Activated T-helper 2 cell treated with anti-CD3 and anti-CD28 coated beads, Interferon-gamma antibody, Interleukin-2, Interleukin-4, amounts not matched to agents 10 μg/mL and 5 μg/mL and 100 μg/mL, durations not matched to agents 14 hours and 24 hours and 36 hours (primary cell): ENCODE data around the gene SESN1. TPM values are rescaled to one million over a fixed set of nuclear protein-coding genes. Genes with fewer than 3 reads are reported as not detected.

Experiments
- DNase-seq: peaks from one replicate; pipeline ENCODE4 v3.0.0; 2021; ENCODE audit warnings: low spot score
- H3K27ac Mint-ChIP-seq: one replicate; pipeline ENCODE4 v1.8.0; 2021; ENCODE audit warnings: mixed read lengths
- H3K27me3 Mint-ChIP-seq: one replicate; pipeline ENCODE4 v1.8.0; 2021; ENCODE audit warnings: low read depth, mixed read lengths
- H3K36me3 Mint-ChIP-seq: one replicate; pipeline ENCODE4 v1.8.0; 2021; ENCODE audit warnings: low read depth, mixed read lengths
- H3K4me1 Mint-ChIP-seq: one replicate; pipeline ENCODE4 v1.8.0; 2021; ENCODE audit warnings: low read depth, mixed read lengths
- H3K4me3 Mint-ChIP-seq: one replicate; pipeline ENCODE4 v1.8.0; 2021; ENCODE audit warnings: low read depth, mild to moderate bottlenecking, moderate library complexity, mixed read lengths
- H3K9me3 Mint-ChIP-seq: one replicate; pipeline ENCODE4 v1.8.0; 2021; ENCODE audit warnings: mixed read lengths
- intact Hi-C: fragments of 100-400 bp; cut with micrococcal nuclease; formaldehyde crosslinking; loops from one replicate; pipeline ENCODE4 v1.15.1; 2023
- total RNA-seq: library from RNA; stranded (reverse); gene quantifications from 2 replicates; pipeline ENCODE4 v1.2.3, GENCODE V29; 2022

The SESN1 gene
- total RNA-seq, 1 donor from 2014 or later = 7.3 TPM

DNA sequence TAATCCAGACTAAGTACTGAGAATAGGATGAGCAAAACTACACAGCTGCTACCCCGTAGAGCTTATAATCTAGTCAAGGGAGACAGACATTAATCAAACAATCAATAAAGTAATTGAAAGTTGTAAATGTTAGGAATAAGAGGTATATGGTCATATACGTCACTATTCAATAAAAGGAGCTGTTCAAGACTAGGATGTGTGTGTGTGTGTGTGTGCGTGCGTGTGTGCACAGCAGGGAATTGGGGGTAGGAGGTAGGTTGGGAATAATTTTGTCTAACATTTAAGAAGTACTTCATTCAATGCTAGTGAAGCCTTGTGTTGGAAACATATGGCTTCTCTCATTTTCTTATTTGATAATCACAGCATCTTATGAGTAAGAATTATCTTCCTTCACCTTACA lies 41.8 kb downstream of the SESN1 start:
- peaks cover 13% of the 10 kb centered on the region for H3K4me1 Mint-ChIP-seq
- H3K27ac Mint-ChIP-seq = no peak overlapping the region
- peaks cover 4% of the 10 kb centered on the region for H3K9me3 Mint-ChIP-seq
- H3K36me3 Mint-ChIP-seq = peaks cover 4% of the 10 kb centered on the region
- DNase-seq = no peak
- H3K27me3 Mint-ChIP-seq = peaks cover 9% of the 10 kb centered on the region
- intact Hi-C loops = no loop called here
- H3K4me3 Mint-ChIP-seq = no peak overlapping the region

DNA sequence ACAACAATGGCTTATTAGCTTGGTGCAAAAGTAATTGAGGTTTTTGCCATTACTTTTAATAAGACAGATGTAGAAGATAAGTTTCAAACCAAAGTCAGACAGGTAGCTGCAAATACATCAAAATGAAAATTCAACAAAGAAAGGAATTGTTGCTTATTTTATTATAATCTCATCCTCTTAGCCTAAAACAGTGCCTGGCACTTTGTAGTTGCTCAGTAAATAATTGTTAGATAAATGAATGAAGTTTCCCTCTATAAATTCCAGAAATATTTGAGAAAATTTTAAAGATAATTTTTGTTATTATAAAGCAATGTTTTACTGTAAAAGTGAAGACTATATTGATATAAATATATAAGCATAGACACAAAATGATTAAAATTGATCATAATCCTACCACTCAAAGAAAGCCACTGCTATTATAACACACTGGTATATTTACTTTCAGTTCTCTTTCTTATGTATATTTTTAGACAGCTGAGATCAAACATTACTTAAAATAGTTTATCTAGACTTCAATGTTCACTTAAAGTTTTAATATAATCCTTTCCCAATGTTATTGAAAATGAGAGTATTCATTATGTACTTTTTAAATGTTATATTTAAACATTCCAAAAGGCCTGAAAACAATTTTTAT lies 42.5 kb downstream of the SESN1 start:
- H3K9me3 Mint-ChIP-seq = peaks cover 4% of the 10 kb centered on the region
- peaks cover 4% of the 10 kb centered on the region for H3K36me3 Mint-ChIP-seq
- no peak for DNase-seq
- peaks cover 9% of the 10 kb centered on the region for H3K27me3 Mint-ChIP-seq
- H3K27ac Mint-ChIP-seq = no peak overlapping the region
- intact Hi-C loops = no loop called here
- no peak overlapping the region for H3K4me3 Mint-ChIP-seq
- H3K4me1 Mint-ChIP-seq = peaks cover 13% of the 10 kb centered on the region

DNA sequence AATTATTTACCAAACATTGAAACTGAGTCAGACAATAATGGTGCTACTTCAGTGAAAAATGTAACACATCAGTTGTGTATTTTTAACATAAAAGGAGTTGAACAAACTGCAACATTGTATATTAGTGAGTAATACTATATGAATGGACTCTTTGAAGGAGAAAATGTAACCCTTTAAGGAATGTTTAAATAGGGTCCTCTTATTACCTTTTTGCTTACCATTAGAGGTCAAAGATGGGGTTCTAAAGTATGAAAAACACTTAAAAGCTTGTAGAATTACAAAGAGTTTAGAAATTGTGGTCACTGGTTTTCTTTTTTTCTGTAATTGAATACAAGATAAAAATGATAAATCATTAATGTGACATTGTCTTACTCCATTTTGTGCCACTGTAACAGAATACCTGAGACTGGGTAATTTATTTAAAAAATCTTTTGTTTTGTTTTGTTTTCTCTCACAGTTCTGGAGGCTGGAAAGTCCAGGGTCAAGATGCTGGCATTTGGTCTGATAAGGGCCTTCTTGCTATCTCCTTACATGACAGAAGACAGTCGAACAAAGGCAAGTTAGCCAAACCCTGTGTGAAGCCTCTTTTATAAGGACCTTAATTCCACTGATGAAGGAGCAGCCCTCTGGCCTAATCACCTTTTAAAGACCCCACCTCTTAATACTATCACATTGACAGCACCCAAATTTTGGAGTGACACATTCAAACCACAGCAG lies 43.2 kb downstream of the SESN1 start:
- Mint-ChIP-seq H3K9me3 (peaks cover 4% of the 10 kb centered on the region), H3K4me3 (no peak overlapping the region), H3K4me1 (peaks cover 13% of the 10 kb centered on the region), H3K27ac (no peak overlapping the region), H3K36me3 (peaks cover 4% of the 10 kb centered on the region), H3K27me3 (peaks cover 9% of the 10 kb centered on the region)
- DNase-seq = no peak
- intact Hi-C loops = no loop called here

GRCh38 chr6:109050447-109051102 lies 44.1 kb downstream of the SESN1 start:
- H3K27ac Mint-ChIP-seq = no peak overlapping the region
- H3K36me3 Mint-ChIP-seq = peaks cover 4% of the 10 kb centered on the region
- peaks cover 4% of the 10 kb centered on the region for H3K9me3 Mint-ChIP-seq
- peaks cover 13% of the 10 kb centered on the region for H3K4me1 Mint-ChIP-seq
- H3K4me3 Mint-ChIP-seq = no peak overlapping the region
- peaks cover 9% of the 10 kb centered on the region for H3K27me3 Mint-ChIP-seq
- intact Hi-C loops = no loop called here
- DNase-seq = no peak

DNA sequence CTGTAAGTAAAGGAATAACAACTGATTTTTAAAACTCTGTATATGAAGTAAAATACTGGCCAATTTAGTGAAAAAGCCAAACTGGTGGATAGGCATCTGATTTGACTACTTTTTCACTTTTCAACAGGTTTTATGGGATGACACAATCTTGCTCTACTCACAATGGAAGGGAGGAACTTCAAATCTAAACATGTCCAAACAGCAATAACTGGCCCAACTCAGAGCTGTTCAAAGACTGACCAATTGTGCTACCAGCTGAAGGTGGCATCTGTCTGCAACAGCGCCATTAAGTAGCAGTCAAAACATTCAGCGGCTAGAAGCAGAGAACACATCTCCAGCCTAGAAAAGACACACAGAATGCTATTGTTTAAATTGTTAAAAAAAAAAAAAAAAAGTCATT lies 44.6 kb downstream of the SESN1 start:
- Mint-ChIP-seq H3K27me3 (peaks cover 10% of the 10 kb centered on the region), H3K4me3 (no peak overlapping the region), H3K4me1 (peaks cover 13% of the 10 kb centered on the region), H3K9me3 (peaks cover 4% of the 10 kb centered on the region), H3K36me3 (peaks cover 4% of the 10 kb centered on the region), H3K27ac (no peak overlapping the region)
- intact Hi-C loops = no loop called here
- no peak for DNase-seq

GRCh38 chr6:109048670-109049415 lies 45.8 kb downstream of the SESN1 start:
- peaks cover 9% of the 10 kb centered on the region for H3K27me3 Mint-ChIP-seq
- H3K27ac Mint-ChIP-seq = no peak overlapping the region
- no peak overlapping the region for H3K4me3 Mint-ChIP-seq
- H3K9me3 Mint-ChIP-seq = peaks cover 4% of the 10 kb centered on the region
- intact Hi-C loops = no loop called here
- DNase-seq = no peak
- H3K4me1 Mint-ChIP-seq = peaks cover 13% of the 10 kb centered on the region
- peaks cover 4% of the 10 kb centered on the region for H3K36me3 Mint-ChIP-seq

GRCh38 chr6:109048176-109048575 lies 46.5 kb downstream of the SESN1 start:
- Mint-ChIP-seq H3K9me3 (peaks cover 4% of the 10 kb centered on the region), H3K4me1 (peaks cover 13% of the 10 kb centered on the region), H3K27ac (no peak overlapping the region), H3K36me3 (peaks cover 4% of the 10 kb centered on the region), H3K27me3 (peaks cover 10% of the 10 kb centered on the region), H3K4me3 (no peak overlapping the region)
- intact Hi-C loops = no loop called here
- no peak for DNase-seq

GRCh38 chr6:109045493-109045892 lies 49.2 kb downstream of the SESN1 start:
- Mint-ChIP-seq H3K27me3 (peaks cover 25% of the 10 kb centered on the region), H3K9me3 (peaks cover 4% of the 10 kb centered on the region), H3K27ac (no peak overlapping the region), H3K4me1 (peaks cover 9% of the 10 kb centered on the region), H3K36me3 (peaks cover 4% of the 10 kb centered on the region), H3K4me3 (no peak overlapping the region)
- DNase-seq = no peak
- intact Hi-C loops = no loop called here

DNA sequence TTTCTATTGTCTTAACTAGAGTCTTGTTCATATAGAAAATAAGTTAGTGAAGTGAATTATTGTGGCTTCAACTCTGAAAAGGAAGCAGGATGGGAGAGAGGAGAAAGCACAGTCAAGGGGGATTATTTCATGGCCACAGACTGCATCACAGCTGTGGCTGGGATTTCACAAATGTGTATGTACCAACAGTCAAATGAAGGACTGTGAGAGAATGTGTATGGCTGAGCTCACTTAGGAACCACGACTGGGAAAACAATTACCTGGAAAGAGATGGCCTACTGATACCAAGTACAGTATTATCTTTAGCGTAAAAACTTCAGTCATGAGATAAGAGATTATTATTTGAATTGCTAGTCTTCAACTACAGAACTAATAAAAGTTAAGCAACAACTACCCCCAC lies 54.9 kb downstream of the SESN1 start:
- Mint-ChIP-seq H3K27me3 (peaks cover 41% of the 10 kb centered on the region), H3K4me1 (peaks cover 11% of the 10 kb centered on the region), H3K9me3 (no peaks in the 10 kb centered on the region), H3K27ac (no peak overlapping the region), H3K36me3 (no peaks in the 10 kb centered on the region), H3K4me3 (no peak overlapping the region)
- intact Hi-C loops = no loop called here
- DNase-seq = no peak

DNA sequence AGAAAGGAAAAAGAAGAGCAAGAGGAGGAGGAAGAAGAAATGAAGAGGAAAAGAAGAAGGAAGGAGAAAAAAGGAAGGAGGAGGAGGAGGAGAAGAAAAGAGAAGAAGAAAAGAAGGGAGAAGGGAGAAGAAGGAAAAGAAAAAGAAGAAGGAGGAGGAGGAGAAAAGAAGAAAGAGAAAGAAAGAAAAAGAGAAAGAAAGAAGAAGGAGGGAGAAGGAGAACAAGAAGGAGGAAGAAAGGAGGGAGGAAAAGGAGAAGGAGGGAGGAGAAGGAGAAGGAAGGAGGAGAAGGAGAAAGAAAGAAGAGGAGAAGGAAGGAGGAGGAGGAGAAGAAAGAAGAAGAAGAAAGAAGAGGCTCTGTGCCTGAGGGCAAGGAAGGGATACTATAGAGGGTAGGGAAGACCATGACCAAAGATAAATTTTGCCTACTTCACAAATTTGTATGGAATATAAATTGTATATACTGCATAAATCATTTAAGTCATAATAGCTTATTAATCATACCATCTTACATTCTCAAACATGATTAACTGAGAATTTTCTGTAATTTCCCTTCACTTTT lies 55.7 kb downstream of the SESN1 start:
- Mint-ChIP-seq H3K4me3 (no peak overlapping the region), H3K36me3 (no peaks in the 10 kb centered on the region), H3K9me3 (no peaks in the 10 kb centered on the region), H3K4me1 (peaks cover 11% of the 10 kb centered on the region), H3K27ac (no peak overlapping the region), H3K27me3 (peaks cover 44% of the 10 kb centered on the region)
- intact Hi-C loops = no loop called here
- DNase-seq = no peak

- no peak for DNase-seq
- intact Hi-C loops = no loop called here
- H3K27me3 Mint-ChIP-seq = peaks cover 35% of the 10 kb centered on the region
- H3K9me3 Mint-ChIP-seq = no peaks in the 10 kb centered on the region
- no peaks in the 10 kb centered on the region for H3K36me3 Mint-ChIP-seq
- no peak overlapping the region for H3K4me3 Mint-ChIP-seq
- no peak overlapping the region for H3K27ac Mint-ChIP-seq
- H3K4me1 Mint-ChIP-seq = peaks cover 13% of the 10 kb centered on the region
These were observed 57.9 kb downstream of the SESN1 start for GRCh38 chr6:109036574-109037294.

DNA sequence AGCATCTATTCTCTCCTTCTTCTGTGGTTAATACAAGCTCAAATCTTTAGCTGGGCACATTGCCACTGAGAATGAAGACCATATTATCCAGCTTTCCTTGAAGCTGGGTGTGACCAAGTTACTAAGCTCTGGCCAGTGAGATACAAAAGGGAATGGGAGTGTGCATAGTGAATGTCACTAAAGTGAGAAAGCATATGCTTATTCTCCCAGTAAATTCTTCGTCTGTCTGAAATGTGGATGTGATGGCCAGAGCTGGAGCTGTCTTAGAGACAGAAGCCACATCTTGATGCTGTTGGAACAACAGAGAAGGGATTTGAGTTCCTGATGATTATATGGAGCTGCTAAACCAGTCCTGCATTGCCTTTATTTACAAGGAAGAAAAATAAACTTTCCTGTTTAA lies 60.1 kb downstream of the SESN1 start:
- H3K36me3 Mint-ChIP-seq = no peaks in the 10 kb centered on the region
- peaks cover 12% of the 10 kb centered on the region for H3K4me1 Mint-ChIP-seq
- no peaks in the 10 kb centered on the region for H3K9me3 Mint-ChIP-seq
- no peak overlapping the region for H3K27ac Mint-ChIP-seq
- H3K27me3 Mint-ChIP-seq = peaks cover 38% of the 10 kb centered on the region
- H3K4me3 Mint-ChIP-seq = no peak overlapping the region
- DNase-seq = no peak
- intact Hi-C loops = no loop called here
